IPS-20b (cell line): ENCODE measurements around the gene RNF10.
"Not testable (repeated sequence)": the region's sequence is repeated elsewhere in the genome, so short reads cannot be mapped to it uniquely, and the experiment has no call there.

Experiments
- H3K27ac ChIP-seq: one replicate; pipeline ENCODE4 v1.5.1; 2013; ENCODE audit warnings: low read length
- H3K27me3 ChIP-seq: 2 replicates; pipeline ENCODE4 v1.6.1; 2013; ENCODE audit warnings: mild to moderate bottlenecking, low read length, inconsistent platforms; ENCODE audit not compliant: insufficient read depth
- H3K36me3 ChIP-seq: 2 replicates; pipeline ENCODE4 v1.6.1; 2013; ENCODE audit warnings: low read depth, mild to moderate bottlenecking, inconsistent platforms, low read length, moderate library complexity; ENCODE audit not compliant: insufficient read depth
- H3K4me1 ChIP-seq: 2 replicates; pipeline ENCODE4 v1.6.1; 2013; ENCODE audit warnings: mild to moderate bottlenecking, control low read depth, inconsistent platforms, low read length, moderate library complexity; ENCODE audit not compliant: insufficient read depth
- H3K4me3 ChIP-seq: 2 replicates; pipeline ENCODE4 v1.5.1; 2013; ENCODE audit warnings: mild to moderate bottlenecking, low read length, inconsistent platforms
- H3K9ac ChIP-seq: 2 replicates; pipeline ENCODE4 v1.6.1; 2013; ENCODE audit warnings: low read depth, mild to moderate bottlenecking, inconsistent platforms, low read length, moderate library complexity
- H3K9me3 ChIP-seq: 2 replicates; pipeline ENCODE4 v1.6.1; 2013; ENCODE audit warnings: mild to moderate bottlenecking, low read depth, low read length, inconsistent platforms; ENCODE audit not compliant: insufficient read depth

Gene RNF10

GRCh38 chr12:120599672-120600552 lies 65.8 kb downstream of the RNF10 start:
- H3K9ac ChIP-seq: no peak overlapping the region
- no peaks in the 10 kb centered on the region for H3K27me3 ChIP-seq
- H3K9me3 ChIP-seq: no peaks in the 10 kb centered on the region
- no peak overlapping the region for H3K4me3 ChIP-seq
- H3K4me1 ChIP-seq: peaks cover 13% of the 10 kb centered on the region; the same call in 1 of the 2 replicates
- H3K36me3 ChIP-seq: no peaks in the 10 kb centered on the region
- H3K27ac ChIP-seq: no peak overlapping the region

GRCh38 chr12:120602416-120602815 lies 68.3 kb downstream of the RNF10 start:
- not testable (repeated sequence) for H3K4me3 ChIP-seq, H3K27ac ChIP-seq, H3K9me3 ChIP-seq, H3K9ac ChIP-seq, H3K27me3 ChIP-seq, H3K36me3 ChIP-seq
- peaks cover 13% of the 10 kb centered on the region; the same call in 1 of the 2 replicates for H3K4me1 ChIP-seq

GRCh38 chr12:120610560-120610959 lies 76.4 kb downstream of the RNF10 start:
- H3K4me3 ChIP-seq: no peak overlapping the region
- H3K27ac ChIP-seq: no peak overlapping the region
- H3K9ac ChIP-seq: no peak overlapping the region
- no peaks in the 10 kb centered on the region for H3K36me3 ChIP-seq
- H3K4me1 ChIP-seq: no peaks in the 10 kb centered on the region
- no peaks in the 10 kb centered on the region for H3K27me3 ChIP-seq
- H3K9me3 ChIP-seq: no peaks in the 10 kb centered on the region

- not testable (repeated sequence) for H3K36me3 ChIP-seq, H3K9me3 ChIP-seq, H3K4me3 ChIP-seq, H3K9ac ChIP-seq, H3K27me3 ChIP-seq, H3K4me1 ChIP-seq, H3K27ac ChIP-seq
Measured at GRCh38 chr12:120611534-120611933, 77.4 kb downstream of the RNF10 start.

GRCh38 chr12:120614848-120615247 lies 80.7 kb downstream of the RNF10 start:
- peaks cover 4% of the 10 kb centered on the region; the same call in 1 of the 2 replicates for H3K27me3 ChIP-seq
- H3K27ac ChIP-seq: no peak overlapping the region
- H3K9ac ChIP-seq: no peak overlapping the region
- H3K9me3 ChIP-seq: no peaks in the 10 kb centered on the region
- no peaks in the 10 kb centered on the region for H3K4me1 ChIP-seq
- H3K36me3 ChIP-seq: no peaks in the 10 kb centered on the region
- no peak overlapping the region for H3K4me3 ChIP-seq

- not testable (repeated sequence) for H3K4me3 ChIP-seq, H3K9ac ChIP-seq, H3K36me3 ChIP-seq, H3K4me1 ChIP-seq, H3K27ac ChIP-seq, H3K27me3 ChIP-seq, H3K9me3 ChIP-seq
Measured at GRCh38 chr12:120617193-120617592, 83.0 kb downstream of the RNF10 start.

GRCh38 chr12:120617767-120618166 lies 83.6 kb downstream of the RNF10 start:
- not testable (repeated sequence) for H3K36me3 ChIP-seq, H3K9ac ChIP-seq, H3K27ac ChIP-seq, H3K9me3 ChIP-seq, H3K4me1 ChIP-seq, H3K27me3 ChIP-seq, H3K4me3 ChIP-seq

- Histone ChIP-seq H3K36me3 (no peaks in the 10 kb centered on the region), H3K9me3 (no peaks in the 10 kb centered on the region), H3K4me3 (peak overlapping the region; percentile 39; the same call in 1 of the 2 replicates), H3K27ac (no peak overlapping the region), H3K27me3 (peaks cover 4% of the 10 kb centered on the region; the same call in 1 of the 2 replicates), H3K9ac (peak overlapping the region; percentile 54; the same call in 1 of the 2 replicates), H3K4me1 (no peaks in the 10 kb centered on the region)
Measured at GRCh38 chr12:120618954-120619615, 84.9 kb downstream of the RNF10 start.

- Histone ChIP-seq H3K9ac (no peak overlapping the region), H3K27ac (no peak overlapping the region)
Measured at GRCh38 chr12:120620624-120621023, 86.5 kb downstream of the RNF10 start.

GRCh38 chr12:120625557-120626419 lies 91.6 kb downstream of the RNF10 start:
- no peak overlapping the region for H3K4me3 ChIP-seq
- H3K9me3 ChIP-seq: no peaks in the 10 kb centered on the region
- H3K9ac ChIP-seq: no peak overlapping the region
- no peak overlapping the region for H3K27ac ChIP-seq
- H3K36me3 ChIP-seq: no peaks in the 10 kb centered on the region
- H3K4me1 ChIP-seq: no peaks in the 10 kb centered on the region
- no peaks in the 10 kb centered on the region for H3K27me3 ChIP-seq

More at GRCh38 chr12:120620624-120621023, 86.5 kb downstream of the RNF10 start:
- Histone ChIP-seq H3K36me3 (no peaks in the 10 kb centered on the region), H3K27me3 (peaks cover 4% of the 10 kb centered on the region; the same call in 1 of the 2 replicates), H3K9me3 (no peaks in the 10 kb centered on the region), H3K4me3 (no peak overlapping the region), H3K4me1 (no peaks in the 10 kb centered on the region)
